ENCODE results near the gene ITGB5. TPM values are rescaled to one million over a fixed set of nuclear protein-coding genes. Genes with fewer than 3 reads are reported as not detected.

ITGB5 gene
- total RNA-seq, 1 experiment from 2014 or later, result 132 TPM

DNA sequence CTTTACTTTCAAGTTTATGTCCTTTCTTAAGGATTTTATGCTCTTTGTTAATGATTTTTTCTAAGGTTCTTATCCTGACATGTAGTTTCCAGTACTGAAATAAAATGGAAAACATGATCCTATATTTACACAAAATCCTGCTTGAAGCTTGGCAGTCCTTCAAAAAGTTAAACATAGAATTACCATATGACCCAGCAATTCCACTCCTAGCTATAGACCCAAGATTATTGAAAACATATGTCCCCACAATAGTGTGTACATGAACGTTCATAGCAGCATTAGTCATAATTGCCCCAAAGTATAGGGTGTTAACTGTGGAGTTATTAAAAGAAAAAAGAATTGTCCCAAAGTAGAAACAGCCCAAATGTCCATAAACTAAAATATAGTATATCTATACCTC lies 33.2 kb downstream of the ITGB5 start:
- peaks cover 21% of the 10 kb centered on the region for H3K36me3 Mint-ChIP-seq (ENCODE audit: insufficient read depth, unreplicated experiment)
- H3K4me1 Mint-ChIP-seq (ENCODE audit: low read depth, unreplicated experiment), result no peaks in the 10 kb centered on the region
- H3K27me3 Mint-ChIP-seq (ENCODE audit: insufficient read depth, unreplicated experiment), result no peaks in the 10 kb centered on the region
- no peaks in the 10 kb centered on the region for H3K4me1 ChIP-seq
- no peaks in the 10 kb centered on the region for H3K27me3 ChIP-seq (replicated peaks; ENCODE audit: control insufficient read depth, insufficient read depth, low read length)
- ChIA-PET CTCF (no interaction called here), POLR2A (no interaction called here)
- BruUV-seq (replicated peaks), result no TSS peak
- H3K9me3 Mint-ChIP-seq (ENCODE audit: unreplicated experiment), result no peaks in the 10 kb centered on the region
- H3K4me3 ChIP-seq (ENCODE audit: low read depth, low read length), result no peak overlapping the region
- H3K36me3 ChIP-seq (ENCODE audit: control insufficient read depth, insufficient read depth, low read length), result no peaks in the 10 kb centered on the region
- H3K4me3 Mint-ChIP-seq (ENCODE audit: unreplicated experiment), result no peak overlapping the region
- TF ChIP-seq, protein P1, sequence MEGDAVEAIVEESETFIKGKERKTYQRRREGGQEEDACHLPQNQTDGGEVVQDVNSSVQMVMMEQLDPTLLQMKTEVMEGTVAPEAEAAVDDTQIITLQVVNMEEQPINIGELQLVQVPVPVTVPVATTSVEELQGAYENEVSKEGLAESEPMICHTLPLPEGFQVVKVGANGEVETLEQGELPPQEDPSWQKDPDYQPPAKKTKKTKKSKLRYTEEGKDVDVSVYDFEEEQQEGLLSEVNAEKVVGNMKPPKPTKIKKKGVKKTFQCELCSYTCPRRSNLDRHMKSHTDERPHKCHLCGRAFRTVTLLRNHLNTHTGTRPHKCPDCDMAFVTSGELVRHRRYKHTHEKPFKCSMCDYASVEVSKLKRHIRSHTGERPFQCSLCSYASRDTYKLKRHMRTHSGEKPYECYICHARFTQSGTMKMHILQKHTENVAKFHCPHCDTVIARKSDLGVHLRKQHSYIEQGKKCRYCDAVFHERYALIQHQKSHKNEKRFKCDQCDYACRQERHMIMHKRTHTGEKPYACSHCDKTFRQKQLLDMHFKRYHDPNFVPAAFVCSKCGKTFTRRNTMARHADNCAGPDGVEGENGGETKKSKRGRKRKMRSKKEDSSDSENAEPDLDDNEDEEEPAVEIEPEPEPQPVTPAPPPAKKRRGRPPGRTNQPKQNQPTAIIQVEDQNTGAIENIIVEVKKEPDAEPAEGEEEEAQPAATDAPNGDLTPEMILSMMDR (IDR thresholded peaks at IDR 0.05; ENCODE audit: insufficient read depth in 1 of 2, low read depth in 1 of 2, low read length in 1 of 2, severe bottlenecking in 1 of 2, unreplicated experiment in 1 of 2), result no peak
- no peak for DNase-seq
- intact Hi-C loops (cut with micrococcal nuclease; ENCODE audit: unreplicated experiment), result no loop called here
- H3K27ac Mint-ChIP-seq (ENCODE audit: unreplicated experiment), result no peak overlapping the region
- H3K9me3 ChIP-seq, result no peaks in the 10 kb centered on the region

DNA sequence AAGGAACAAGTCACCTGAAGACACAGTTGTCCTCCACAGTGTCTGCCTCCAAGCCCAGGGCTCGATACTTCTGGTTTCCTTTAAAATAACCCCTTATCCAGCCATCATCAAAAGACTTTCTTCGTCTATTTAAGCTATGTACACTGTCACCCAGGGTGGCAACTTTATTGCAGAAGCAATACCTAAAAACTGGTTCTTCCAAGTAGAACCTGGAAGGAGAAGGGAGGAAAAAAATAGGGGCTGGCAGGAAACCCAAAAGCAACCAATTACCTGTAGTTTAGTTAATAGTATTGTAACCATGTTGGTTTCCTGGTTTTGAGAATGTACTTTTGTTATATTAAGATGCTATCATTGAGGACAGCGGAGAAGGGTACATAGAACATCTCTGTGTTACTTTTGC lies 33.7 kb downstream of the ITGB5 start:
- Histone ChIP-seq H3K27me3 (replicated peaks; ENCODE audit: control insufficient read depth, insufficient read depth, low read length) (no peaks in the 10 kb centered on the region), H3K4me1 (no peaks in the 10 kb centered on the region), H3K9me3 (no peaks in the 10 kb centered on the region), H3K4me3 (ENCODE audit: low read depth, low read length) (no peak overlapping the region), H3K36me3 (ENCODE audit: control insufficient read depth, insufficient read depth, low read length) (no peaks in the 10 kb centered on the region)
- H3K4me3 Mint-ChIP-seq (ENCODE audit: unreplicated experiment), result no peak overlapping the region
- TF ChIP-seq, protein P1 (IDR thresholded peaks at IDR 0.05; ENCODE audit: insufficient read depth in 1 of 2, low read depth in 1 of 2, low read length in 1 of 2, severe bottlenecking in 1 of 2, unreplicated experiment in 1 of 2), result no peak
- DNase-seq, result no peak
- ChIA-PET CTCF (no interaction called here), POLR2A (no interaction called here)
- BruUV-seq (replicated peaks), result no TSS peak
- no peaks in the 10 kb centered on the region for H3K9me3 Mint-ChIP-seq (ENCODE audit: unreplicated experiment)
- H3K27ac Mint-ChIP-seq (ENCODE audit: unreplicated experiment), result no peak overlapping the region
- intact Hi-C loops (cut with micrococcal nuclease; ENCODE audit: unreplicated experiment), result no loop called here
- no peaks in the 10 kb centered on the region for H3K4me1 Mint-ChIP-seq (ENCODE audit: low read depth, unreplicated experiment)
- peaks cover 23% of the 10 kb centered on the region for H3K36me3 Mint-ChIP-seq (ENCODE audit: insufficient read depth, unreplicated experiment)
- H3K27me3 Mint-ChIP-seq (ENCODE audit: insufficient read depth, unreplicated experiment), result no peaks in the 10 kb centered on the region

DNA sequence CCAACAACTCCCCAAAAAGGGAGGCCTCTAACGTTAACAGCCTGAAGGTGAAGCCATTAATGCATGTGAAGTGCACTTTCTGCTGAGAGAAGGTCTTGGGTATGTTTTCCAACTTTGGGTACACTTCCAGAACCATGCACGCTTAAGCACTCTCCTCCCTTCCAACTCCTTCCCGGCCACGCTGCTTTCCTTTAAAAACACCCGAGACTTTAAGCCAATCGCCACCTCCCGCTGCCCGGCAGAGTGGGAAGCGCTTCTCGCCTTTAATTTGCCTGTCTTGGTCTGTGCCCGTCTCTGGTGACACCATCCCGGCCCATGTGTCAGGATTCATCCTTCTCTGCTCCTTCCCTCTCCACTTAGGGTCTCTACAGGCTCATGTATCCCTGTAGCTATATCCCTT lies 35.3 kb downstream of the ITGB5 start:
- H3K4me3 Mint-ChIP-seq (ENCODE audit: unreplicated experiment), result no peak overlapping the region
- no peak overlapping the region for H3K27ac Mint-ChIP-seq (ENCODE audit: unreplicated experiment)
- ChIA-PET POLR2A (no interaction called here), CTCF (no interaction called here)
- Histone ChIP-seq H3K4me3 (ENCODE audit: low read depth, low read length) (no peak overlapping the region), H3K36me3 (ENCODE audit: control insufficient read depth, insufficient read depth, low read length) (no peaks in the 10 kb centered on the region), H3K9me3 (no peaks in the 10 kb centered on the region), H3K4me1 (no peaks in the 10 kb centered on the region), H3K27me3 (replicated peaks; ENCODE audit: control insufficient read depth, insufficient read depth, low read length) (no peaks in the 10 kb centered on the region)
- H3K36me3 Mint-ChIP-seq (ENCODE audit: insufficient read depth, unreplicated experiment), result peaks cover 23% of the 10 kb centered on the region
- no peaks in the 10 kb centered on the region for H3K4me1 Mint-ChIP-seq (ENCODE audit: low read depth, unreplicated experiment)
- H3K9me3 Mint-ChIP-seq (ENCODE audit: unreplicated experiment), result no peaks in the 10 kb centered on the region
- TF ChIP-seq, protein P1 (IDR thresholded peaks at IDR 0.05; ENCODE audit: insufficient read depth in 1 of 2, low read depth in 1 of 2, low read length in 1 of 2, severe bottlenecking in 1 of 2, unreplicated experiment in 1 of 2), result no peak
- intact Hi-C loops (cut with micrococcal nuclease; ENCODE audit: unreplicated experiment), result no loop called here
- H3K27me3 Mint-ChIP-seq (ENCODE audit: insufficient read depth, unreplicated experiment), result no peaks in the 10 kb centered on the region
- BruUV-seq (replicated peaks), result no TSS peak
- DNase-seq, result no peak

All from Caco-2 (cell line).